ENCODE measurements around the gene MEI1. TPM values are rescaled to one million over a fixed set of nuclear protein-coding genes. Genes with fewer than 3 reads are reported as not detected.

Gene MEI1
- total and polyA plus RNA-seq, 4 donors = 0.33 to 1.3 (median 0.72) TPM

GRCh38 chr22:41702763-41703162 lies 3.5 kb downstream of the MEI1 start:
- Histone ChIP-seq H3K27ac (ENCODE audit: low read depth in 1 of 2, low read length in 2 of 2) (no peak overlapping the region), H3K36me3 (ENCODE audit: control insufficient read depth in 4 of 4, insufficient read depth in 3 of 4, low read depth in 1 of 4, low read length in 3 of 4) (no peaks in the 10 kb centered on the region), H3K9ac (ENCODE audit: low read depth in 1 of 2, low read length in 2 of 2) (no peak overlapping the region), H3K9me3 (ENCODE audit: control insufficient read depth in 4 of 4, low read length in 3 of 4) (no peaks in the 10 kb centered on the region), H3K4me3 (ENCODE audit: low read depth in 1 of 3, low read length in 3 of 3) (no peak overlapping the region), H3K4me1 (ENCODE audit: control insufficient read depth in 4 of 4, insufficient read depth in 4 of 4, low read length in 3 of 4) (peaks cover 3 to 6% (median 5%) of the 10 kb centered on the region in 4 donors), H3K27me3 (ENCODE audit: control insufficient read depth in 4 of 4, insufficient read depth in 4 of 4, low read length in 3 of 4) (no peaks in the 10 kb centered on the region)
- WGBS = 96% methylated on average over 9 of the region's 9 CpGs
- DNase-seq (ENCODE audit: low spot score) = no peak
- TF ChIP-seq NR2F2 (IDR thresholded peaks at IDR 0.05) (no peak), RAD21 (IDR thresholded peaks at IDR 0.05) (no peak), RXRA (IDR thresholded peaks at IDR 0.05) (no peak), HNF4A (conservative IDR thresholded peaks at IDR 0.05) (no peak), JUND (IDR thresholded peaks at IDR 0.05) (no peak), FOXA2 (IDR thresholded peaks at IDR 0.05) (no peak), ATF3 (IDR thresholded peaks at IDR 0.05) (no peak), FOXA1 (IDR thresholded peaks at IDR 0.05) (no peak), EGR1 (IDR thresholded peaks at IDR 0.05; ENCODE audit: low read depth in 2 of 2) (no peak), YY1 (IDR thresholded peaks at IDR 0.05) (no peak), TAF1 (conservative IDR thresholded peaks at IDR 0.05) (no peak), GABPA (IDR thresholded peaks at IDR 0.05 in 1 of 2, conservative IDR thresholded peaks at IDR 0.05 in 1 of 2) (no peak), CTCF (IDR thresholded peaks at IDR 0.05; ENCODE audit: low read depth, low read length, missing input control) (no peak), MAX (IDR thresholded peaks at IDR 0.05) (no peak), ZBTB33 (IDR thresholded peaks at IDR 0.05) (no peak), SP1 (IDR thresholded peaks at IDR 0.05) (no peak), REST (IDR thresholded peaks at IDR 0.05) (no peak), HNF4G (IDR thresholded peaks at IDR 0.05) (no peak)

Data from liver (tissue), 9 donors.